SK-N-SH treated with all-trans-retinoic acid at 6 μM for 48 hours (cell line): Measurements from ENCODE around the gene RTF1.

ENCODE experiments used
- ATAC-seq: fragments of 200-7000 bp; cut with Tn5 transposase; 3 replicates; pipeline ENCODE4 v1.9.1; 2020; ENCODE audit warnings: mild to moderate bottlenecking, moderate library complexity
- ARNTL ChIP-seq: fragments of 450-650 bp; formaldehyde crosslinking; IDR thresholded peaks from 2 replicates; pipeline ENCODE4 v1.5.0; 2020; ENCODE audit warnings: low read depth, mild to moderate bottlenecking, moderate library complexity, borderline replicate concordance
- BACH2 ChIP-seq: fragments of 250-450 bp; sonication (Bioruptor Pico); IDR thresholded peaks from 2 replicates; pipeline ENCODE4 v1.9.0; 2021; ENCODE audit warnings: mild to moderate bottlenecking, borderline replicate concordance
- CSDC2 ChIP-seq: fragments of 250-450 bp; sonication (Bioruptor Pico); IDR thresholded peaks from 2 replicates; pipeline ENCODE4 v1.5.0; 2020; ENCODE audit warnings: mild to moderate bottlenecking, moderate library complexity
- CSRNP3 ChIP-seq: fragments of 250-450 bp; sonication (Bioruptor Pico); IDR thresholded peaks from 2 replicates; pipeline ENCODE4 v1.5.1; 2021; ENCODE audit warnings: mild to moderate bottlenecking, moderate library complexity
- ESRRG ChIP-seq: fragments of 250-450 bp; sonication (Bioruptor Pico); IDR thresholded peaks from 2 replicates; pipeline ENCODE4 v1.6.1; 2021; ENCODE audit warnings: mild to moderate bottlenecking
- GLIS3 ChIP-seq: fragments of 250-450 bp; sonication (Bioruptor Pico); IDR thresholded peaks from 2 replicates; pipeline ENCODE4 v1.5.0; 2020; ENCODE audit warnings: mild to moderate bottlenecking, moderate library complexity
- ISL1 ChIP-seq: fragments of 250-450 bp; sonication (Bioruptor Pico); IDR thresholded peaks from 2 replicates; pipeline ENCODE4 v2.1.2; 2022; ENCODE audit warnings: mild to moderate bottlenecking, moderate library complexity
- OSR1 ChIP-seq: fragments of 250-450 bp; sonication (Bioruptor Pico); IDR thresholded peaks from 2 replicates; pipeline ENCODE4 v1.8.0; 2022; ENCODE audit warnings: moderate library complexity, mild to moderate bottlenecking, inconsistent platforms
- PATZ1 ChIP-seq: fragments of 250-450 bp; sonication (Bioruptor Pico); IDR thresholded peaks from 2 replicates; pipeline ENCODE4 v1.8.0; 2020; ENCODE audit warnings: mild to moderate bottlenecking, moderate library complexity, borderline replicate concordance
- PPARA ChIP-seq: fragments of 250-450 bp; sonication (Bioruptor Pico); IDR thresholded peaks from 2 replicates; pipeline ENCODE4 v1.5.0; 2020; ENCODE audit warnings: mild to moderate bottlenecking, borderline replicate concordance
- RARB ChIP-seq: fragments of 250-450 bp; sonication (Bioruptor Pico); IDR thresholded peaks from 2 replicates; pipeline ENCODE4 v1.8.0; 2021; ENCODE audit warnings: mild to moderate bottlenecking, moderate library complexity
- SNAI2 ChIP-seq: fragments of 250-450 bp; sonication (Bioruptor Pico); IDR thresholded peaks from 2 replicates; pipeline ENCODE4 v1.5.0; 2020; ENCODE audit warnings: mild to moderate bottlenecking, moderate library complexity
- TOX ChIP-seq: fragments of 250-450 bp; sonication (Bioruptor Pico); IDR thresholded peaks from 2 replicates; pipeline ENCODE4 v1.8.0; 2021; ENCODE audit warnings: mild to moderate bottlenecking, moderate library complexity, borderline replicate concordance
- ZC3H10 ChIP-seq: fragments of 250-450 bp; sonication (Bioruptor Pico); IDR thresholded peaks from 2 replicates; pipeline ENCODE4 v1.5.1; 2021; ENCODE audit warnings: mild to moderate bottlenecking, moderate library complexity
- ZFP3 ChIP-seq: fragments of 250-450 bp; sonication (Bioruptor Pico); IDR thresholded peaks from 2 replicates; pipeline ENCODE4 v1.5.0; 2020; ENCODE audit warnings: mild to moderate bottlenecking, moderate library complexity
- ZNF565 ChIP-seq: fragments of 450-650 bp; formaldehyde crosslinking; conservative IDR thresholded peaks from 2 replicates; pipeline ENCODE4 v1.5.0; 2020; ENCODE audit warnings: low read depth, mild to moderate bottlenecking, moderate library complexity
- ZNF70 ChIP-seq: fragments of 450-650 bp; formaldehyde crosslinking; IDR thresholded peaks from 2 replicates; pipeline ENCODE4 v1.5.0; 2020; ENCODE audit warnings: mild to moderate bottlenecking, moderate library complexity
- ZNF8 ChIP-seq: fragments of 450-650 bp; formaldehyde crosslinking; IDR thresholded peaks from 2 replicates; pipeline ENCODE4 v1.5.0; 2020; ENCODE audit warnings: mild to moderate bottlenecking, moderate library complexity
- TF ChIP-seq, protein P1 (sequence below): fragments of 250-450 bp; sonication (Bioruptor Pico); IDR thresholded peaks from 2 replicates; pipeline ENCODE4 v1.5.1; 2020; ENCODE audit warnings: low read depth, mild to moderate bottlenecking, moderate library complexity
- TF ChIP-seq, protein P2 (sequence below): fragments of 250-450 bp; sonication (Bioruptor Pico); IDR thresholded peaks from 2 replicates; pipeline ENCODE4 v1.5.0; 2020; ENCODE audit warnings: mild to moderate bottlenecking, moderate library complexity
- TF ChIP-seq, protein P3 (sequence below): fragments of 250-450 bp; sonication (Bioruptor Pico); IDR thresholded peaks from 2 replicates; pipeline ENCODE4 v1.8.0; 2021; ENCODE audit warnings: low read depth, mild to moderate bottlenecking, moderate library complexity, borderline replicate concordance

The RTF1 gene

GRCh38 chr15:41482110-41482877, 65.4 kb downstream of the RTF1 start (continued):
- TF ChIP-seq TOX (CRISPR knock-in tag) (no peak), ZNF8 (CRISPR knock-in tag) (no peak), PPARA (CRISPR knock-in tag) (no peak)

DNA sequence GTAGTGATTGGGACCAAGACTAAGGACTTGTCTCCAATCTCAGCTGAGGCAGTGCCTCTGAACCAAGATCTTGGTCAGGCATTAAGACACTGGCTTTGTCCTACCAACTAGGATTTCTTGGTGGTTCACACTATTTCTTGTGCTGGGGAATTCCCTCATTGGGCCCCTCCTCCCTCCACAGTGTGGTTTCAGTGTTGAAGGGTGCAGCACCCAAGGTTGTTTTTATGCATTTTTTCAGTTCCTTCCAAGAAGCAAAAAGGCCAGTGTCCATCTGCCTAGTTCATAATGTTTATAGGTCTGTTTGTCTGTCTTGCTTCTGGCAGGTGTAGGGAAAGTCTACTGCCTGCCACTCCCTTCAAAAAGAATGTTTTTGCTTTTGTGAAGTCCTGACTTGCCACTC, 66.2 kb downstream of the RTF1 start:
- no peak for ATAC-seq
- TF ChIP-seq OSR1 (CRISPR knock-in tag), result no peak
- TF ChIP-seq ESRRG, result no peak
- TF ChIP-seq RARB (CRISPR knock-in tag), result no peak
- TF ChIP-seq, protein P1, sequence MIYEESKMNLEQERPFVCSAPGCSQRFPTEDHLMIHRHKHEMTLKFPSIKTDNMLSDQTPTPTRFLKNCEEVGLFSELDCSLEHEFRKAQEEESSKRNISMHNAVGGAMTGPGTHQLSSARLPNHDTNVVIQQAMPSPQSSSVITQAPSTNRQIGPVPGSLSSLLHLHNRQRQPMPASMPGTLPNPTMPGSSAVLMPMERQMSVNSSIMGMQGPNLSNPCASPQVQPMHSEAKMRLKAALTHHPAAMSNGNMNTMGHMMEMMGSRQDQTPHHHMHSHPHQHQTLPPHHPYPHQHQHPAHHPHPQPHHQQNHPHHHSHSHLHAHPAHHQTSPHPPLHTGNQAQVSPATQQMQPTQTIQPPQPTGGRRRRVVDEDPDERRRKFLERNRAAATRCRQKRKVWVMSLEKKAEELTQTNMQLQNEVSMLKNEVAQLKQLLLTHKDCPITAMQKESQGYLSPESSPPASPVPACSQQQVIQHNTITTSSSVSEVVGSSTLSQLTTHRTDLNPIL (CRISPR knock-in tag), result no peak
- no peak for TF ChIP-seq SNAI2 (CRISPR knock-in tag)
- TF ChIP-seq ZNF8 (CRISPR knock-in tag), result no peak
- TF ChIP-seq ZC3H10 (CRISPR knock-in tag), result no peak
- TF ChIP-seq CSRNP3 (CRISPR knock-in tag), result no peak
- no peak for TF ChIP-seq ISL1 (CRISPR knock-in tag)
- no peak for TF ChIP-seq CSDC2 (CRISPR knock-in tag)
- no peak for TF ChIP-seq PATZ1 (CRISPR knock-in tag)
- TF ChIP-seq PPARA (CRISPR knock-in tag), result no peak
- no peak for TF ChIP-seq ZFP3 (CRISPR knock-in tag)
- TF ChIP-seq, protein P2, sequence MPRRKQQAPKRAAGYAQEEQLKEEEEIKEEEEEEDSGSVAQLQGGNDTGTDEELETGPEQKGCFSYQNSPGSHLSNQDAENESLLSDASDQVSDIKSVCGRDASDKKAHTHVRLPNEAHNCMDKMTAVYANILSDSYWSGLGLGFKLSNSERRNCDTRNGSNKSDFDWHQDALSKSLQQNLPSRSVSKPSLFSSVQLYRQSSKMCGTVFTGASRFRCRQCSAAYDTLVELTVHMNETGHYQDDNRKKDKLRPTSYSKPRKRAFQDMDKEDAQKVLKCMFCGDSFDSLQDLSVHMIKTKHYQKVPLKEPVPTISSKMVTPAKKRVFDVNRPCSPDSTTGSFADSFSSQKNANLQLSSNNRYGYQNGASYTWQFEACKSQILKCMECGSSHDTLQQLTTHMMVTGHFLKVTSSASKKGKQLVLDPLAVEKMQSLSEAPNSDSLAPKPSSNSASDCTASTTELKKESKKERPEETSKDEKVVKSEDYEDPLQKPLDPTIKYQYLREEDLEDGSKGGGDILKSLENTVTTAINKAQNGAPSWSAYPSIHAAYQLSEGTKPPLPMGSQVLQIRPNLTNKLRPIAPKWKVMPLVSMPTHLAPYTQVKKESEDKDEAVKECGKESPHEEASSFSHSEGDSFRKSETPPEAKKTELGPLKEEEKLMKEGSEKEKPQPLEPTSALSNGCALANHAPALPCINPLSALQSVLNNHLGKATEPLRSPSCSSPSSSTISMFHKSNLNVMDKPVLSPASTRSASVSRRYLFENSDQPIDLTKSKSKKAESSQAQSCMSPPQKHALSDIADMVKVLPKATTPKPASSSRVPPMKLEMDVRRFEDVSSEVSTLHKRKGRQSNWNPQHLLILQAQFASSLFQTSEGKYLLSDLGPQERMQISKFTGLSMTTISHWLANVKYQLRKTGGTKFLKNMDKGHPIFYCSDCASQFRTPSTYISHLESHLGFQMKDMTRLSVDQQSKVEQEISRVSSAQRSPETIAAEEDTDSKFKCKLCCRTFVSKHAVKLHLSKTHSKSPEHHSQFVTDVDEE (CRISPR knock-in tag), result no peak
- no peak for TF ChIP-seq BACH2 (CRISPR knock-in tag)
- no peak for TF ChIP-seq GLIS3 (CRISPR knock-in tag)
- TF ChIP-seq ZNF565 (CRISPR knock-in tag), result no peak
- TF ChIP-seq ARNTL (CRISPR knock-in tag), result no peak
- no peak for TF ChIP-seq ZNF70 (CRISPR knock-in tag)
- TF ChIP-seq, all 23 proteins: peak for 0

GRCh38 chr15:41483519-41483918, 66.6 kb downstream of the RTF1 start:
- TF ChIP-seq GLIS3 (CRISPR knock-in tag) (no peak), PPARA (CRISPR knock-in tag) (no peak), PATZ1 (CRISPR knock-in tag) (no peak), CSDC2 (CRISPR knock-in tag) (no peak)
- TF ChIP-seq, protein P3, sequence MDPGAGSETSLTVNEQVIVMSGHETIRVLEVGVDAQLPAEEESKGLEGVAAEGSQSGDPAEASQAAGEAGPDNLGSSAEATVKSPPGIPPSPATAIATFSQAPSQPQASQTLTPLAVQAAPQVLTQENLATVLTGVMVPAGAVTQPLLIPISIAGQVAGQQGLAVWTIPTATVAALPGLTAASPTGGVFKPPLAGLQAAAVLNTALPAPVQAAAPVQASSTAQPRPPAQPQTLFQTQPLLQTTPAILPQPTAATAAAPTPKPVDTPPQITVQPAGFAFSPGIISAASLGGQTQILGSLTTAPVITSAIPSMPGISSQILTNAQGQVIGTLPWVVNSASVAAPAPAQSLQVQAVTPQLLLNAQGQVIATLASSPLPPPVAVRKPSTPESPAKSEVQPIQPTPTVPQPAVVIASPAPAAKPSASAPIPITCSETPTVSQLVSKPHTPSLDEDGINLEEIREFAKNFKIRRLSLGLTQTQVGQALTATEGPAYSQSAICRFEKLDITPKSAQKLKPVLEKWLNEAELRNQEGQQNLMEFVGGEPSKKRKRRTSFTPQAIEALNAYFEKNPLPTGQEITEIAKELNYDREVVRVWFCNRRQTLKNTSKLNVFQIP (CRISPR knock-in tag), result no peak
- no peak for ATAC-seq
